HG02642 (cell line): Measurements from ENCODE around the gene LZTR1.
"Not testable (repeated sequence)": the region's sequence is repeated elsewhere in the genome, so short reads cannot be mapped to it uniquely, and the experiment has no call there.

Experiments used
- ATAC-seq: cut with Tn5 transposase; IDR thresholded peaks from one replicate; pipeline ENCODE4 v1.9.1; 2021; ENCODE audit warnings: mild to moderate bottlenecking; ENCODE audit not compliant: unreplicated experiment, poor library complexity

LZTR1 gene

GRCh38 chr22:21030032-21030431 lies 47.9 kb downstream of the LZTR1 start:
- ATAC-seq, result no peak

GRCh38 chr22:21030621-21031544 lies 48.8 kb downstream of the LZTR1 start:
- no peak for ATAC-seq

GRCh38 chr22:21031545-21032036 lies 49.5 kb downstream of the LZTR1 start:
- ATAC-seq, result no peak

- ATAC-seq, result no peak
Observed at GRCh38 chr22:21032037-21032867, 50.2 kb downstream of the LZTR1 start, which contains the start of gene SLC7A4. SLC7A4 (minus strand) TSS chr22:21032561; CDS start chr22:21031812, 749 bp downstream.

GRCh38 chr22:21032868-21033688 lies 51.0 kb downstream of the LZTR1 start:
- no peak for ATAC-seq

- no peak for ATAC-seq
Observed at GRCh38 chr22:21033895-21034294, 51.8 kb downstream of the LZTR1 start.

GRCh38 chr22:21034989-21035388 lies 52.9 kb downstream of the LZTR1 start:
- no peak for ATAC-seq

- ATAC-seq, result no peak
Observed at GRCh38 chr22:21038405-21038804, 56.3 kb downstream of the LZTR1 start.

- not testable (repeated sequence) for ATAC-seq
Observed at GRCh38 chr22:21039158-21039557, 57.1 kb downstream of the LZTR1 start.

- no peak for ATAC-seq
Observed at GRCh38 chr22:21041937-21042336, 59.8 kb downstream of the LZTR1 start.

GRCh38 chr22:21042978-21043859 lies 61.1 kb downstream of the LZTR1 start:
- ATAC-seq, result no peak

- ATAC-seq, result no peak
Observed at GRCh38 chr22:21043860-21044535, 61.9 kb downstream of the LZTR1 start.

GRCh38 chr22:21044931-21045584 lies 63.0 kb downstream of the LZTR1 start:
- ATAC-seq, result no peak

GRCh38 chr22:21045585-21046294 lies 63.6 kb downstream of the LZTR1 start, which contains the start of gene LRRC74B:
LRRC74B (plus strand) TSS chr22:21045946; CDS start chr22:21045987, 41 bp downstream.
- ATAC-seq, result peak; percentile 77

- ATAC-seq, result no peak
Observed at GRCh38 chr22:21047035-21047661, 65.1 kb downstream of the LZTR1 start.

- no peak for ATAC-seq
Observed at GRCh38 chr22:21047730-21048129, 65.6 kb downstream of the LZTR1 start.

GRCh38 chr22:21048448-21048847 lies 66.4 kb downstream of the LZTR1 start:
- not testable (repeated sequence) for ATAC-seq
